Lung (tissue), 12 donors: ENCODE measurements around the gene ACER2. TPM values are rescaled to one million over a fixed set of nuclear protein-coding genes. Genes with fewer than 3 reads are reported as not detected.

Experiments
- ATAC-seq: fragments of 200-7000 bp; cut with Tn5 transposase; one replicate; pipeline ENCODE4 v1.9.1; 2020; ENCODE audit warnings: moderate number of reproducible peaks; ENCODE audit not compliant: insufficient read depth, low FRiP score
- DNase-seq, 3 donors: peaks; one replicate each; pipeline ENCODE4 v3.0.0-alpha.2; 2013 to 2017
- H3K27ac ChIP-seq, 2 donors: one replicate each; pipeline ENCODE4 v1.5.1; 2013; ENCODE audit warnings: mild to moderate bottlenecking in 2 of 2, moderate library complexity in 2 of 2, control low read depth in 1 of 2, inconsistent platforms in 1 of 2, low read depth in 1 of 2, low read length in 1 of 2
- H3K27me3 ChIP-seq, 3 donors: one replicate each; pipeline ENCODE4 v1.5.1; 2013; ENCODE audit warnings: low read length in 2 of 3; ENCODE audit not compliant: control insufficient read depth in 3 of 3, insufficient read depth in 3 of 3
- H3K36me3 ChIP-seq, 4 donors: one replicate each; pipeline ENCODE4 v1.5.1; 2013; ENCODE audit warnings: low read length in 4 of 4, mild to moderate bottlenecking in 1 of 4, moderate library complexity in 1 of 4; ENCODE audit not compliant: control insufficient read depth in 4 of 4, insufficient read depth in 4 of 4
- H3K4me1 ChIP-seq, 5 donors: one replicate each; pipeline ENCODE4 v1.5.1; 2013; ENCODE audit warnings: low read length in 5 of 5, mild to moderate bottlenecking in 2 of 5, moderate library complexity in 1 of 5; ENCODE audit not compliant: control insufficient read depth in 5 of 5, insufficient read depth in 5 of 5
- H3K4me3 ChIP-seq: one replicate; pipeline ENCODE4 v1.5.1; 2013; ENCODE audit warnings: mild to moderate bottlenecking, control low read depth, moderate library complexity
- H3K9ac ChIP-seq, 2 donors: one replicate each; pipeline ENCODE4 v1.5.1; 2013; ENCODE audit warnings: low read length in 2 of 2, control low read depth in 1 of 2; ENCODE audit not compliant: insufficient read depth in 1 of 2
- H3K9me3 ChIP-seq, 4 donors: one replicate each; pipeline ENCODE4 v1.5.1; 2013; ENCODE audit warnings: low read length in 3 of 4, mild to moderate bottlenecking in 1 of 4, moderate library complexity in 1 of 4; ENCODE audit not compliant: control insufficient read depth in 4 of 4, insufficient read depth in 3 of 4
- CTCF ChIP-seq: IDR thresholded peaks from 2 replicates; pipeline ENCODE4 v1.5.1; 2012; ENCODE audit warnings: mild to moderate bottlenecking; ENCODE audit errors: control extremely low read depth, extremely low read depth
- WGBS, 2 donors: extraction: QIAGEN DNeasy Blood & Tissue Kit; methylation state at CpG; one replicate each; pipeline ENCODE4 v1.1.7; 2013; 5-methylcytosine and 5-hydroxymethylcytosine counted together
- polyA plus RNA-seq, 2 donors: library from polyadenylated mRNA; stranded (reverse); fragments of 200-250 nt; gene quantifications; one replicate each; pipeline ENCODE4 v1.2.1, GENCODE V29; 2013
- total RNA-seq, 2 donors: library from RNA; depleted of rRNA in 1 of 2; stranded (reverse); fragments of >200 nt in 1 of 2; gene quantifications; one replicate each; pipeline ENCODE4 v1.2.1, GENCODE V29; 2014 to 2021
- donor health status: control.
- donor health status: control.
- donor health status: Bipolar disorder and iron deficiency.
- donor health status: healthy.
- donor health status: DM: yes; HTN: yes; CAD: no.

Gene ACER2
- total and polyA plus RNA-seq, 4 donors: 0.30 to 4.9 (median 2.8) TPM

GRCh38 chr9:19465586-19466279, 56.9 kb downstream of the ACER2 start:
- 93 to 97% methylated on average over 13 of the region's 13 CpGs for WGBS, 2 donors
- Histone ChIP-seq H3K36me3 (no peaks in the 10 kb centered on the region), H3K9me3 (no peaks in the 10 kb centered on the region), H3K4me3 (no peak overlapping the region), H3K9ac (no peak overlapping the region), H3K4me1 (peaks cover 0 to 2% (median 0%) of the 10 kb centered on the region in 5 donors), H3K27me3 (no peaks in the 10 kb centered on the region), H3K27ac (no peak overlapping the region)
- no peak for ATAC-seq
- no peak for TF ChIP-seq CTCF
- DNase-seq: no peak

- H3K4me3 ChIP-seq: no peak overlapping the region
- DNase-seq (no peak), ATAC-seq (no peak)
- no peaks in the 10 kb centered on the region for H3K9me3 ChIP-seq
- no peak overlapping the region for H3K9ac ChIP-seq
- H3K27ac ChIP-seq: no peak overlapping the region
- TF ChIP-seq CTCF: no peak
- 95 to 98% methylated on average over 2 of the region's 2 CpGs for WGBS, 2 donors
- peaks cover 0 to 2% (median 0%) of the 10 kb centered on the region in 5 donors for H3K4me1 ChIP-seq
- no peaks in the 10 kb centered on the region for H3K27me3 ChIP-seq
- H3K36me3 ChIP-seq: no peaks in the 10 kb centered on the region
Observed at GRCh38 chr9:19466280-19466639, 57.5 kb downstream of the ACER2 start.

GRCh38 chr9:19469271-19469670, 60.5 kb downstream of the ACER2 start:
- Histone ChIP-seq H3K36me3 (no peaks in the 10 kb centered on the region), H3K4me1 (peaks cover 0 to 8% (median 0%) of the 10 kb centered on the region in 5 donors), H3K9ac (no peak overlapping the region), H3K4me3 (no peak overlapping the region), H3K27me3 (no peaks in the 10 kb centered on the region), H3K9me3 (no peaks in the 10 kb centered on the region), H3K27ac (no peak overlapping the region)
- no peak for TF ChIP-seq CTCF
- ATAC-seq (no peak), DNase-seq (no peak)
- 93 to 94% methylated on average over 3 of the region's 3 CpGs for WGBS, 2 donors

- H3K27ac ChIP-seq: no peak overlapping the region
- H3K27me3 ChIP-seq: no peaks in the 10 kb centered on the region
- no peak overlapping the region for H3K9ac ChIP-seq
- WGBS, 2 donors: 69 to 86% methylated on average over 5 of the region's 5 CpGs
- peaks cover 0 to 6% (median 0%) of the 10 kb centered on the region in 5 donors for H3K4me1 ChIP-seq
- no peaks in the 10 kb centered on the region for H3K36me3 ChIP-seq
- DNase-seq: no peak
- no peak for TF ChIP-seq CTCF
- no peaks in the 10 kb centered on the region for H3K9me3 ChIP-seq
- H3K4me3 ChIP-seq: no peak overlapping the region
- ATAC-seq: no peak
Observed at GRCh38 chr9:19470567-19470966, 61.8 kb downstream of the ACER2 start.
